CD14-positive monocyte (primary cell): Measurements from ENCODE around the gene AK9. TPM values are rescaled to one million over a fixed set of nuclear protein-coding genes. Genes with fewer than 3 reads are reported as not detected.

Source experiments
- DNase-seq, 3 donors: peaks; one replicate each; pipeline ENCODE4 v3.0.0-alpha.2; 2011 to 2022
- H2AFZ ChIP-seq: 2 replicates; pipeline ENCODE4 v1.6.0; 2012; ENCODE audit warnings: mild to moderate bottlenecking, low read depth, low read length, inconsistent platforms; ENCODE audit not compliant: insufficient read depth, poor library complexity, severe bottlenecking
- H3K27ac ChIP-seq, 2 donors: 1 replicate in 1 of 2; 2 replicates in 1 of 2; pipeline ENCODE4 v1.5.1; 2012 to 2013; ENCODE audit warnings: low read length in 2 of 2, control low read depth in 1 of 2, inconsistent platforms in 1 of 2, low read depth in 1 of 2, mild to moderate bottlenecking in 1 of 2
- H3K27me3 ChIP-seq, 2 donors: one replicate each; pipeline versions ENCODE4 v1.6.0 to v1.6.1; 2011 to 2013; ENCODE audit warnings: low read length in 2 of 2; ENCODE audit not compliant: control insufficient read depth in 2 of 2, insufficient read depth in 2 of 2
- H3K36me3 ChIP-seq, 2 donors: replicated peaks in 1 of 2; 1 replicate in 1 of 2; 2 replicates in 1 of 2; pipeline versions ENCODE4 v1.5.1 to v1.6.1; 2012 to 2013; ENCODE audit warnings: low read length in 2 of 2, control low read depth in 1 of 2, inconsistent platforms in 1 of 2, mild to moderate bottlenecking in 1 of 2; ENCODE audit not compliant: insufficient read depth in 2 of 2, control insufficient read depth in 1 of 2
- H3K4me1 ChIP-seq, 2 donors: 1 replicate in 1 of 2; 2 replicates in 1 of 2; pipeline versions ENCODE4 v1.5.1 to v1.6.1; 2012 to 2013; ENCODE audit warnings: low read length in 2 of 2, control low read depth in 1 of 2, inconsistent platforms in 1 of 2, mild to moderate bottlenecking in 1 of 2, moderate library complexity in 1 of 2; ENCODE audit not compliant: insufficient read depth in 2 of 2, control insufficient read depth in 1 of 2
- H3K4me2 ChIP-seq: replicated peaks from 2 replicates; pipeline ENCODE3; 2012; ENCODE audit warnings: low read length, moderate library complexity, mild to moderate bottlenecking; ENCODE audit not compliant: poor library complexity, severe bottlenecking; ENCODE audit errors: extremely low read depth
- H3K4me3 ChIP-seq, 3 experiments: fragments of 200-600 bp in 1 of 3; sonication (generic) in 1 of 3; replicated peaks in 1 of 3; 1 replicate in 2 of 3; 2 replicates in 1 of 3; pipeline ENCODE4 v1.5.1; 2011 to 2013; ENCODE audit warnings: low read length in 3 of 3, mild to moderate bottlenecking in 3 of 3, control low read depth in 2 of 3, low read depth in 2 of 3, inconsistent platforms in 1 of 3, moderate library complexity in 1 of 3
- H3K79me2 ChIP-seq: 2 replicates; pipeline ENCODE4 v1.6.0; 2012; ENCODE audit warnings: mild to moderate bottlenecking, control low read depth, inconsistent platforms, low read length, moderate library complexity; ENCODE audit not compliant: insufficient read depth
- H3K9ac ChIP-seq: 2 replicates; pipeline ENCODE4 v1.6.0; 2017; ENCODE audit warnings: low read length, mild to moderate bottlenecking; ENCODE audit not compliant: insufficient read depth, poor library complexity, severe bottlenecking
- H3K9me3 ChIP-seq, 2 donors: replicated peaks in 1 of 2; 1 replicate in 1 of 2; 2 replicates in 1 of 2; pipeline versions ENCODE4 v1.5.1 to v1.6.1; 2012 to 2013; ENCODE audit warnings: low read length in 2 of 2, control low read depth in 1 of 2; ENCODE audit not compliant: control insufficient read depth in 1 of 2, insufficient read depth in 1 of 2
- H4K20me1 ChIP-seq: 2 replicates; pipeline ENCODE4 v1.6.0; 2012; ENCODE audit warnings: mild to moderate bottlenecking, low read length, control low read depth, moderate library complexity; ENCODE audit not compliant: insufficient read depth
- H3K27ac Mint-ChIP-seq, 7 donors: one replicate each; pipeline ENCODE4 v1.8.0; 2020; ENCODE audit warnings: mild to moderate bottlenecking in 7 of 7, mixed read lengths in 7 of 7, moderate library complexity in 6 of 7, inconsistent platforms in 2 of 7
- H3K27me3 Mint-ChIP-seq, 3 donors: one replicate each; pipeline ENCODE4 v1.8.0; 2021 to 2022; ENCODE audit warnings: low read depth in 3 of 3, mild to moderate bottlenecking in 3 of 3, mixed read lengths in 3 of 3, moderate library complexity in 3 of 3, inconsistent platforms in 1 of 3
- H3K36me3 Mint-ChIP-seq, 2 donors: one replicate each; pipeline ENCODE4 v1.8.0; 2020; ENCODE audit warnings: mixed read lengths in 2 of 2, inconsistent platforms in 1 of 2, mild to moderate bottlenecking in 1 of 2
- H3K4me1 Mint-ChIP-seq: one replicate; pipeline ENCODE4 v1.8.0; 2020; ENCODE audit warnings: mild to moderate bottlenecking, mixed read lengths
- H3K4me3 Mint-ChIP-seq, 2 donors: one replicate each; pipeline ENCODE4 v1.8.0; 2020; ENCODE audit warnings: mild to moderate bottlenecking in 2 of 2, mixed read lengths in 2 of 2, moderate library complexity in 1 of 2
- H3K9me3 Mint-ChIP-seq, 7 donors: one replicate each; pipeline ENCODE4 v1.8.0; 2020 to 2022; ENCODE audit warnings: mixed read lengths in 7 of 7, mild to moderate bottlenecking in 6 of 7, moderate library complexity in 6 of 7, inconsistent platforms in 2 of 7
- WGBS: methylation state at CpG from one replicate; pipeline ENCODE4 v1.1.5; 2013; ENCODE audit warnings: missing lambda C conversion rate; ENCODE audit not compliant: insufficient coverage; 5-methylcytosine and 5-hydroxymethylcytosine counted together
- intact Hi-C, 2 donors: fragments of 100-400 bp; cut with micrococcal nuclease; formaldehyde crosslinking; loops; one replicate each; pipeline versions ENCODE4 v1.15.0 to v1.15.1; 2023
- polyA minus RNA-seq: library from RNA; depleted of rRNA, polyadenylated mRNA; stranded (reverse); fragments of >200 nt; gene quantifications from 2 replicates; pipeline ENCODE4 v1.2.3, GENCODE V29; 2012
- polyA plus RNA-seq, 3 donors: library from polyadenylated mRNA; depleted of rRNA in 1 of 3; unstranded in 2 of 3; stranded (reverse) in 1 of 3; fragments of 300-500 nt in 2 of 3; fragments of >200 nt in 1 of 3; fragmentation: Illumina TruSeq in 2 of 3; gene quantifications; 1 replicate in 2 of 3; 2 replicates in 1 of 3; pipeline ENCODE4 v1.2.3, GENCODE V29; 2012 to 2021
- total RNA-seq, 12 experiments: library from RNA in 1 of 12; stranded (reverse) in 1 of 12; fragments of 120-200 nt in 1 of 12; gene quantifications; one replicate each; pipeline ENCODE4 v1.2.4 and lab custom pipeline; 2013 to 2026; ENCODE audit warnings: mixed read lengths in 6 of 12, inconsistent platforms in 1 of 12
- TF ChIP-seq, protein P1 (sequence below): fragments of 200-600 bp; IDR thresholded peaks from one replicate; pipeline ENCODE4 v1.8.0; 2022; ENCODE audit warnings: antibody characterized with exemption, mild to moderate bottlenecking

Gene AK9
- 5.9 TPM for total RNA-seq (2013)
- polyA plus RNA-seq: 1 to 10 TPM; 2.6 to 3.1 (median 2.8) TPM
- 0.69 and 3.5 TPM in 2 replicates for polyA minus RNA-seq
- 2.4 to 12.9 (median 5.5) reads per million in 11 experiments for total RNA-seq (lab: John Stamatoyannopoulos, UW)

DNA sequence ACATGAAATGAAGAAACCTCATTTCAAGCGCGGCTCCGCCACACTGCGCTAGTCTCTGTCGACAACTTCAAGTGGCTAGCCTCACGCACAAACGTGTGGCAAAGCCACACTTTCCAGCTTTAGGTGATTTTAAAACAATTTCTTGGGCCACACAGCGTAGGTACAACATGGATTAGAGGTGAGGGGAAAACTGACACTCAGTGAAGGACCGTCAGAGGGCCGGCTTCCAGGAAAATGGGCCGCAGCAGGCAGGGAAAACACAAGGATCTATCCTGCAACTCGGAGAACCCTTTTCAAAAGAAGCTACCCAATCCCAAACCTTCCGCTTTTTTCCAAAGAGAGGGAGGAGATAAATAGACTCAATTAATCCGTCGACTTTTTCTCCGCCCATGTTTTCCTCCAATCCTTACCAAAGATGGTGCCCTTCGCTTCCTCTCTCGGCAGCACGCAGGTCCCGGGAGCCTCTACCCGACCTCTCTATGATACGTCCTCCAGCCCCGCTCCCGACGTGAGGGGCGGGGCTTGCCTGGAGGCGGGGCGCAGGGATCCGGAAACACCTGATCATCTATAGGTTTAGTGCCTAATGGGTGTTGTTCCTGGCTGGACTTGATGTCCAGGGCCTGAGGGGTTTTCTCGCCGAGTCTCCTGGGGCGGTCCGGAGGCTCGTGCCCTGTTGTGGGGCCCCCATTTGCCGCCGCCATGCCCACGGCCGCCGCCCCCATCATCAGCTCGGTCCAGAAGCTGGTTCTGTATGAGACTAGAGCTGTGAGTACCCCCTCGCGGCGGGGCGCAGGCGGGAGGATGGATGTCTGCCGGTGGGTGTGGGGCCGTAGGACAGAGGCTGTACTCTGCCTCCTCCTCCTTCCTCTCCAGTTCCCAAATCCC is at the start of gene AK9, which contains the start of gene FIG4:
TSS of gene AK9 (minus strand) at position 466 of the 885 bp plus-strand sequence. CDS start 15,457 bp downstream, outside the sequence.
TSS of gene FIG4 (plus strand) at position 560 of the 885 bp plus-strand sequence. CDS start at position 700, 140 bp downstream.
- Histone ChIP-seq H3K27ac (peak within 1 kb of the TSS; percentile 82 to 96), H3K27me3 (no peaks in the 10 kb centered on the region), H3K4me2 (peak within 1 kb of the TSS; percentile 96), H3K9me3 (no peaks in the 10 kb centered on the region), H3K4me3 (peak within 1 kb of the TSS; percentile 76 to 96 (median 95)), H4K20me1 (peaks cover 6% of the 10 kb centered on the region), H3K79me2 (peaks cover 54% of the 10 kb centered on the region), H3K9ac (peak within 1 kb of the TSS; percentile 82), H3K4me1 (peaks cover 38 to 53% of the 10 kb centered on the region in 2 donors), H2AFZ (peak within 1 kb of the TSS; percentile 96), H3K36me3 (peaks cover 5 to 10% of the 10 kb centered on the region in 2 donors)
- H3K9me3 Mint-ChIP-seq: peaks cover 0 to 2% (median 0%) of the 10 kb centered on the region in 7 donors
- 0% methylated on average over 27 of the region's 47 CpGs for WGBS
- intact Hi-C loops: loop anchor here (5.0 to 10.0 kb wide), 3 partner anchors 81 to 596 kb away; partner anchors contain the start of genes CDC40 (in 1 of the 2), CEP57L1 (in 1 of the 2) and SESN1 (in 1 of the 2)
- peak within 1 kb of the TSS; percentile 92 to 96 (median 93) for H3K27ac Mint-ChIP-seq
- TF ChIP-seq, protein P1, sequence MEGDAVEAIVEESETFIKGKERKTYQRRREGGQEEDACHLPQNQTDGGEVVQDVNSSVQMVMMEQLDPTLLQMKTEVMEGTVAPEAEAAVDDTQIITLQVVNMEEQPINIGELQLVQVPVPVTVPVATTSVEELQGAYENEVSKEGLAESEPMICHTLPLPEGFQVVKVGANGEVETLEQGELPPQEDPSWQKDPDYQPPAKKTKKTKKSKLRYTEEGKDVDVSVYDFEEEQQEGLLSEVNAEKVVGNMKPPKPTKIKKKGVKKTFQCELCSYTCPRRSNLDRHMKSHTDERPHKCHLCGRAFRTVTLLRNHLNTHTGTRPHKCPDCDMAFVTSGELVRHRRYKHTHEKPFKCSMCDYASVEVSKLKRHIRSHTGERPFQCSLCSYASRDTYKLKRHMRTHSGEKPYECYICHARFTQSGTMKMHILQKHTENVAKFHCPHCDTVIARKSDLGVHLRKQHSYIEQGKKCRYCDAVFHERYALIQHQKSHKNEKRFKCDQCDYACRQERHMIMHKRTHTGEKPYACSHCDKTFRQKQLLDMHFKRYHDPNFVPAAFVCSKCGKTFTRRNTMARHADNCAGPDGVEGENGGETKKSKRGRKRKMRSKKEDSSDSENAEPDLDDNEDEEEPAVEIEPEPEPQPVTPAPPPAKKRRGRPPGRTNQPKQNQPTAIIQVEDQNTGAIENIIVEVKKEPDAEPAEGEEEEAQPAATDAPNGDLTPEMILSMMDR: no peak
- peaks cover 0 to 4% (median 0%) of the 10 kb centered on the region in 3 donors for H3K27me3 Mint-ChIP-seq
- H3K4me3 Mint-ChIP-seq: peak within 1 kb of the TSS; percentile 87 to 95
- peak; percentile 84 to 92 (median 85) for DNase-seq
- H3K36me3 Mint-ChIP-seq: peaks cover 6 to 17% of the 10 kb centered on the region in 2 donors
- peaks cover 55% of the 10 kb centered on the region for H3K4me1 Mint-ChIP-seq

DNA sequence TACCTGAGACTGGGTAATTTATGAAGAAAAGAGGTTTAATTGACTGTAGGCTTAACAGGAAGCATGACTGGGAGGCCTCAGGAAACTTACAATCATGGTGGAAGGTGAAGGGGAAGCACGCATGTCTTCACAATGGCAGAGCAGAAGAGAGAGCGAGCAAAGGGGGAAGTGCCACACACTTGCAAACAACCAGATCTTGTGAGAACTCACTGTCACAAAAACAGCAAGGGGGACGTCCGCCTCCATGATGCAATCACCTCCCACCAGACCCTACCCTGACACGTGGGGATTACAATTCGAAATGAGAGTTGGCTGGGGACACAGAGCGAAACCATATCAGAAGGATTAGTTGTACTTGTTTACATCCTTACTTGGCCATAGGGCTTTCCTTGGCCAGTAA is 49.8 kb upstream of the AK9 start:
- DNase-seq: peak; percentile 39 to 91 (median 55)
- Histone ChIP-seq H3K4me3 (no peak overlapping the region), H3K9ac (no peak overlapping the region), H3K27me3 (no peaks in the 10 kb centered on the region), H3K79me2 (no peaks in the 10 kb centered on the region), H3K36me3 (peaks cover 48 to 86% of the 10 kb centered on the region in 2 donors), H3K9me3 (peaks cover 9 to 13% of the 10 kb centered on the region in 2 donors), H4K20me1 (no peaks in the 10 kb centered on the region), H3K27ac (peak overlapping the region in 1 of 2 donors; percentile 64), H2AFZ (no peak overlapping the region), H3K4me2 (no peak overlapping the region), H3K4me1 (peaks cover 0 to 10% of the 10 kb centered on the region in 2 donors)
- 48% methylated on average over 3 of the region's 7 CpGs for WGBS
- Mint-ChIP-seq H3K4me1 (peaks cover 4% of the 10 kb centered on the region), H3K4me3 (no peak overlapping the region), H3K27ac (peak overlapping the region; percentile 19 to 74 (median 63)), H3K36me3 (peaks cover 56 to 70% of the 10 kb centered on the region in 2 donors), H3K27me3 (no peaks in the 10 kb centered on the region), H3K9me3 (peaks cover 2 to 25% (median 13%) of the 10 kb centered on the region in 7 donors)
- intact Hi-C loops: no loop called here
- TF ChIP-seq, protein P1: no peak
